Measurements from ENCODE around the gene PCDHGA8. TPM values are rescaled to one million over a fixed set of nuclear protein-coding genes. Genes with fewer than 3 reads are reported as not detected.

The PCDHGA8 gene
- total RNA-seq, 1 experiment from 2014 or later = not detected

DNA sequence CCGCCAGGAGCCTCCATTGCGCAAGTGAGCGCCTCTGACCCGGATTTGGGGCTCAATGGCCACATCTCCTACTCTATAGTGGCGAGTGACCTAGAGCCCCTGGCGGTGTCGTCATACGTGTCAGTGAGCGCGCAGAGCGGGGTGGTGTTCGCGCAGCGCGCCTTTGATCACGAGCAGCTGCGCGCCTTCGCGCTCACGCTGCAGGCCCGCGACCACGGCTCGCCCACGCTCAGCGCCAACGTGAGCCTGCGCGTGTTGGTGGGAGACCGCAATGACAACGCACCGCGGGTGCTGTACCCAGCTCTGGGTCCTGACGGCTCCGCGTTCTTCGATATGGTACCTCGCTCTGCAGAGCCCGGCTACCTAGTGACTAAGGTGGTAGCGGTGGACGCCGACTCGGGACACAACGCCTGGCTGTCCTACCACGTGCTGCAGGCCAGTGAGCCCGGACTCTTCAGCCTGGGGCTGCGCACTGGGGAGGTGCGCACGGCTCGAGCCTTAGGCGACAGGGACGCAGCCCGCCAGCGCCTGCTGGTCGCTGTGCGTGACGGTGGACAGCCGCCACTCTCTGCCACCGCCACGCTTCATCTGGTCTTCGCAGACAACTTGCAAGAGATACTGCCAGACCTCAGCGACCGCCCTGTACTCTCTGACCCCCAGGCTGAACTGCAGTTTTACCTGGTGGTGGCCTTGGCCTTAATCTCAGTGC, 17.3 kb downstream of the PCDHGA8 start:
- H3K4me2 ChIP-seq (ENCODE audit: low read length) = no peak overlapping the region
- ChIA-PET CTCF (no interaction called here), POLR2A (no interaction called here), RAD21 (ENCODE audit: low non-redundant PET in 1 of 2, low total read pairs in 2 of 2, uncharacterized antibody in 2 of 2, unreplicated experiment in 2 of 2) (no interaction called here)
- DNase-seq (ENCODE audit: low read depth, low spot score) = no peak
- no peaks in the 10 kb centered on the region for H4K20me1 ChIP-seq (ENCODE audit: insufficient read depth)
- no TSS peak for BruUV-seq (replicated peaks)
- no peaks in the 10 kb centered on the region for H3K9me2 ChIP-seq (ENCODE audit: insufficient read depth)
- H3K9me3 ChIP-seq (ENCODE audit: control insufficient read depth in 1 of 2, insufficient read depth in 1 of 2, low read depth in 1 of 2, low read length in 2 of 2) = no peaks in the 10 kb centered on the region; a peak in 1 of 4 replicates
- no peak overlapping the region for H3K27ac ChIP-seq (ENCODE audit: low read depth, low read length)
- H3K36me3 ChIP-seq (ENCODE audit: control insufficient read depth in 1 of 2, insufficient read depth in 2 of 2, low read length in 2 of 2) = no peaks in the 10 kb centered on the region
- H3K27me3 ChIP-seq (ENCODE audit: insufficient read depth, low read length) = no peaks in the 10 kb centered on the region
- no peak overlapping the region for H3K4me3 ChIP-seq (replicated peaks in 1 of 2; ENCODE audit: low read depth in 1 of 2, low read length in 2 of 2)
- no peaks in the 10 kb centered on the region for H3K79me2 ChIP-seq (ENCODE audit: insufficient read depth, low read length)
- peaks cover 2 to 5% of the 10 kb centered on the region in 2 experiments; a peak in 1 of 4 replicates for H3K4me1 ChIP-seq (ENCODE audit: control insufficient read depth in 1 of 2, insufficient read depth in 2 of 2, low read length in 2 of 2)
- no peak overlapping the region for H2AFZ ChIP-seq (ENCODE audit: low read depth, low read length, poor library complexity, severe bottlenecking)
- intact Hi-C loops (cut with micrococcal nuclease) = no loop called here
- ATAC-seq = no peak
- H3K9ac ChIP-seq (ENCODE audit: low read length) = no peak overlapping the region
- TF ChIP-seq FOSL1 (IDR thresholded peaks at IDR 0.05; ENCODE audit: low read depth) = no peak
- TF ChIP-seq RAD21 (IDR thresholded peaks at IDR 0.05; ENCODE audit: low read depth) = no peak
- TF ChIP-seq, protein P1, sequence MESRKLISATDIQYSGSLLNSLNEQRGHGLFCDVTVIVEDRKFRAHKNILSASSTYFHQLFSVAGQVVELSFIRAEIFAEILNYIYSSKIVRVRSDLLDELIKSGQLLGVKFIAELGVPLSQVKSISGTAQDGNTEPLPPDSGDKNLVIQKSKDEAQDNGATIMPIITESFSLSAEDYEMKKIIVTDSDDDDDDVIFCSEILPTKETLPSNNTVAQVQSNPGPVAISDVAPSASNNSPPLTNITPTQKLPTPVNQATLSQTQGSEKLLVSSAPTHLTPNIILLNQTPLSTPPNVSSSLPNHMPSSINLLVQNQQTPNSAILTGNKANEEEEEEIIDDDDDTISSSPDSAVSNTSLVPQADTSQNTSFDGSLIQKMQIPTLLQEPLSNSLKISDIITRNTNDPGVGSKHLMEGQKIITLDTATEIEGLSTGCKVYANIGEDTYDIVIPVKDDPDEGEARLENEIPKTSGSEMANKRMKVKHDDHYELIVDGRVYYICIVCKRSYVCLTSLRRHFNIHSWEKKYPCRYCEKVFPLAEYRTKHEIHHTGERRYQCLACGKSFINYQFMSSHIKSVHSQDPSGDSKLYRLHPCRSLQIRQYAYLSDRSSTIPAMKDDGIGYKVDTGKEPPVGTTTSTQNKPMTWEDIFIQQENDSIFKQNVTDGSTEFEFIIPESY (IDR thresholded peaks at IDR 0.05; ENCODE audit: extremely low read depth, insufficient replicate concordance, low read length) = no peak
- TF ChIP-seq EZH2 (IDR thresholded peaks at IDR 0.05) = no peak
- TF ChIP-seq ELF1 (IDR thresholded peaks at IDR 0.05; ENCODE audit: borderline replicate concordance, low read depth) = no peak
- TF ChIP-seq CBX3 (IDR thresholded peaks at IDR 0.05; ENCODE audit: low read depth) = no peak
- TF ChIP-seq POLR2AphosphoS5 (IDR thresholded peaks at IDR 0.05; ENCODE audit: low read depth, low read length) = no peak
- no peak for TF ChIP-seq SIN3A (IDR thresholded peaks at IDR 0.05; ENCODE audit: low read depth)
- TF ChIP-seq, protein P2, sequence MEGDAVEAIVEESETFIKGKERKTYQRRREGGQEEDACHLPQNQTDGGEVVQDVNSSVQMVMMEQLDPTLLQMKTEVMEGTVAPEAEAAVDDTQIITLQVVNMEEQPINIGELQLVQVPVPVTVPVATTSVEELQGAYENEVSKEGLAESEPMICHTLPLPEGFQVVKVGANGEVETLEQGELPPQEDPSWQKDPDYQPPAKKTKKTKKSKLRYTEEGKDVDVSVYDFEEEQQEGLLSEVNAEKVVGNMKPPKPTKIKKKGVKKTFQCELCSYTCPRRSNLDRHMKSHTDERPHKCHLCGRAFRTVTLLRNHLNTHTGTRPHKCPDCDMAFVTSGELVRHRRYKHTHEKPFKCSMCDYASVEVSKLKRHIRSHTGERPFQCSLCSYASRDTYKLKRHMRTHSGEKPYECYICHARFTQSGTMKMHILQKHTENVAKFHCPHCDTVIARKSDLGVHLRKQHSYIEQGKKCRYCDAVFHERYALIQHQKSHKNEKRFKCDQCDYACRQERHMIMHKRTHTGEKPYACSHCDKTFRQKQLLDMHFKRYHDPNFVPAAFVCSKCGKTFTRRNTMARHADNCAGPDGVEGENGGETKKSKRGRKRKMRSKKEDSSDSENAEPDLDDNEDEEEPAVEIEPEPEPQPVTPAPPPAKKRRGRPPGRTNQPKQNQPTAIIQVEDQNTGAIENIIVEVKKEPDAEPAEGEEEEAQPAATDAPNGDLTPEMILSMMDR (IDR thresholded peaks at IDR 0.05 in 2 of 3, conservative IDR thresholded peaks at IDR 0.05 in 1 of 3; ENCODE audit: borderline replicate concordance in 1 of 3, insufficient read depth in 1 of 3, low read depth in 2 of 3, low read length in 2 of 3) = no peak
- no peak for TF ChIP-seq SP1 (IDR thresholded peaks at IDR 0.05; ENCODE audit: low read depth)
- no peak for TF ChIP-seq POLR2A (IDR thresholded peaks at IDR 0.05; ENCODE audit: borderline replicate concordance, extremely low read depth, insufficient read depth, insufficient read length)
- no peak for TF ChIP-seq ZNF274 (IDR thresholded peaks at IDR 0.05; ENCODE audit: low read depth, low read length)
- no peak for TF ChIP-seq EGR1 (IDR thresholded peaks at IDR 0.05; ENCODE audit: low read depth)
- TF ChIP-seq, protein P3, sequence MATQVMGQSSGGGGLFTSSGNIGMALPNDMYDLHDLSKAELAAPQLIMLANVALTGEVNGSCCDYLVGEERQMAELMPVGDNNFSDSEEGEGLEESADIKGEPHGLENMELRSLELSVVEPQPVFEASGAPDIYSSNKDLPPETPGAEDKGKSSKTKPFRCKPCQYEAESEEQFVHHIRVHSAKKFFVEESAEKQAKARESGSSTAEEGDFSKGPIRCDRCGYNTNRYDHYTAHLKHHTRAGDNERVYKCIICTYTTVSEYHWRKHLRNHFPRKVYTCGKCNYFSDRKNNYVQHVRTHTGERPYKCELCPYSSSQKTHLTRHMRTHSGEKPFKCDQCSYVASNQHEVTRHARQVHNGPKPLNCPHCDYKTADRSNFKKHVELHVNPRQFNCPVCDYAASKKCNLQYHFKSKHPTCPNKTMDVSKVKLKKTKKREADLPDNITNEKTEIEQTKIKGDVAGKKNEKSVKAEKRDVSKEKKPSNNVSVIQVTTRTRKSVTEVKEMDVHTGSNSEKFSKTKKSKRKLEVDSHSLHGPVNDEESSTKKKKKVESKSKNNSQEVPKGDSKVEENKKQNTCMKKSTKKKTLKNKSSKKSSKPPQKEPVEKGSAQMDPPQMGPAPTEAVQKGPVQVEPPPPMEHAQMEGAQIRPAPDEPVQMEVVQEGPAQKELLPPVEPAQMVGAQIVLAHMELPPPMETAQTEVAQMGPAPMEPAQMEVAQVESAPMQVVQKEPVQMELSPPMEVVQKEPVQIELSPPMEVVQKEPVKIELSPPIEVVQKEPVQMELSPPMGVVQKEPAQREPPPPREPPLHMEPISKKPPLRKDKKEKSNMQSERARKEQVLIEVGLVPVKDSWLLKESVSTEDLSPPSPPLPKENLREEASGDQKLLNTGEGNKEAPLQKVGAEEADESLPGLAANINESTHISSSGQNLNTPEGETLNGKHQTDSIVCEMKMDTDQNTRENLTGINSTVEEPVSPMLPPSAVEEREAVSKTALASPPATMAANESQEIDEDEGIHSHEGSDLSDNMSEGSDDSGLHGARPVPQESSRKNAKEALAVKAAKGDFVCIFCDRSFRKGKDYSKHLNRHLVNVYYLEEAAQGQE (IDR thresholded peaks at IDR 0.05; ENCODE audit: low read depth) = no peak
- no peak for TF ChIP-seq CEBPB (IDR thresholded peaks at IDR 0.05; ENCODE audit: low read depth)
- no peak for TF ChIP-seq SRF (IDR thresholded peaks at IDR 0.05; ENCODE audit: low read depth)
- TF ChIP-seq JUND (IDR thresholded peaks at IDR 0.05) = no peak
- TF ChIP-seq, protein P4, sequence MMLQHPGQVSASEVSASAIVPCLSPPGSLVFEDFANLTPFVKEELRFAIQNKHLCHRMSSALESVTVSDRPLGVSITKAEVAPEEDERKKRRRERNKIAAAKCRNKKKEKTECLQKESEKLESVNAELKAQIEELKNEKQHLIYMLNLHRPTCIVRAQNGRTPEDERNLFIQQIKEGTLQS (IDR thresholded peaks at IDR 0.05) = no peak

Data from HCT116 (cell line).